Smooth muscle cell (in vitro differentiated cells): ENCODE data around the gene CACNB2. TPM values are rescaled to one million over a fixed set of nuclear protein-coding genes. Genes with fewer than 3 reads are reported as not detected.

Experiments used
- DNase-seq: peaks from one replicate; lab custom pipeline; 2025; ENCODE audit not compliant: unreplicated experiment; lab: John Stamatoyannopoulos, UW
- H2AFZ ChIP-seq: fragments of 200-600 bp; sonication (generic); 2 replicates; pipeline ENCODE4 v1.6.0; 2016; ENCODE audit warnings: antibody characterized with exemption, low read depth, mild to moderate bottlenecking
- H3F3A ChIP-seq: fragments of 200-600 bp; sonication (generic); 2 replicates; pipeline ENCODE4 v1.6.0; 2017; ENCODE audit warnings: antibody characterized with exemption, low read depth
- H3K27ac ChIP-seq: fragments of 200-600 bp; sonication (generic); 2 replicates; pipeline ENCODE4 v1.5.1; 2016; ENCODE audit warnings: low read depth, mild to moderate bottlenecking
- H3K27me3 ChIP-seq: fragments of 200-600 bp; sonication (generic); 2 replicates; pipeline ENCODE4 v1.6.1; 2016; ENCODE audit warnings: low read depth, mild to moderate bottlenecking
- H3K36me3 ChIP-seq: fragments of 200-600 bp; sonication (generic); 2 replicates; pipeline ENCODE4 v1.5.1; 2016; ENCODE audit warnings: low read depth
- H3K4me1 ChIP-seq: fragments of 200-600 bp; sonication (generic); 2 replicates; pipeline ENCODE4 v1.5.1; 2016; ENCODE audit warnings: low read depth
- H3K4me2 ChIP-seq: fragments of 200-600 bp; sonication (generic); 2 replicates; pipeline ENCODE4 v1.6.0; 2016; ENCODE audit warnings: mild to moderate bottlenecking
- H3K4me3 ChIP-seq: fragments of 200-600 bp; sonication (generic); 2 replicates; pipeline ENCODE4 v1.5.1; 2016; ENCODE audit warnings: mild to moderate bottlenecking
- H3K79me2 ChIP-seq: fragments of 200-600 bp; sonication (generic); 2 replicates; pipeline ENCODE4 v1.6.0; 2016; ENCODE audit warnings: low read depth, mild to moderate bottlenecking
- H3K9ac ChIP-seq: fragments of 200-600 bp; sonication (generic); 2 replicates; pipeline ENCODE4 v1.6.0; 2016; ENCODE audit warnings: low read depth
- H3K9me3 ChIP-seq: fragments of 200-600 bp; sonication (generic); replicated peaks from 2 replicates; pipeline ENCODE4 v1.5.1; 2016; ENCODE audit warnings: low read depth
- H4K20me1 ChIP-seq: fragments of 200-600 bp; sonication (generic); 2 replicates; pipeline ENCODE4 v1.6.0; 2016; ENCODE audit warnings: low read depth
- CTCF ChIP-seq: fragments of 200-600 bp; sonication (generic); IDR thresholded peaks from 2 replicates; pipeline ENCODE4 v1.5.1; 2017; ENCODE audit warnings: borderline replicate concordance, mild to moderate bottlenecking, antibody characterized with exemption; ENCODE audit not compliant: insufficient read depth, poor library complexity, severe bottlenecking
- WGBS: methylation state at CpG from one replicate; pipeline ENCODE4 v1.1.7; 2016; ENCODE audit warnings: low lambda C conversion rate; 5-methylcytosine and 5-hydroxymethylcytosine counted together
- polyA plus RNA-seq: library from polyadenylated mRNA; unstranded; fragments of >200 nt; fragmentation: Nextera tagmentation; extraction: Ambion mirVana; gene quantifications from 2 replicates; pipeline ENCODE4 v1.2.1, GENCODE V29; 2016
- total RNA-seq: library from RNA; depleted of rRNA; stranded (reverse); fragments of >200 nt; gene quantifications from 2 replicates; pipeline ENCODE4 v1.2.3, GENCODE V29; 2014

Gene CACNB2
- total and polyA plus RNA-seq, 2 experiments from 2014 or later = 0.04 to 1.1 TPM

- Histone ChIP-seq H3K79me2 (no peaks in the 10 kb centered on the region), H3K4me3 (no peak overlapping the region), H3F3A (no peaks in the 10 kb centered on the region), H3K9me3 (no peaks in the 10 kb centered on the region), H3K27me3 (no peaks in the 10 kb centered on the region), H3K27ac (no peak overlapping the region), H4K20me1 (no peaks in the 10 kb centered on the region), H3K4me1 (no peaks in the 10 kb centered on the region), H3K9ac (no peak overlapping the region), H3K36me3 (peaks cover 5% of the 10 kb centered on the region), H3K4me2 (no peak overlapping the region), H2AFZ (no peak overlapping the region)
- no peak for DNase-seq
- no peak for TF ChIP-seq CTCF
Measured at GRCh38 chr10:18542832-18543231, 402.6 kb downstream of the CACNB2 start.

GRCh38 chr10:18545621-18546305 lies 405.5 kb downstream of the CACNB2 start:
- Histone ChIP-seq H3K27ac (no peak overlapping the region), H3K4me3 (no peak overlapping the region), H3K9ac (no peak overlapping the region), H3K79me2 (no peaks in the 10 kb centered on the region), H3K4me2 (no peak overlapping the region), H3F3A (no peaks in the 10 kb centered on the region), H4K20me1 (no peaks in the 10 kb centered on the region), H2AFZ (no peak overlapping the region), H3K27me3 (no peaks in the 10 kb centered on the region), H3K36me3 (peaks cover 5% of the 10 kb centered on the region), H3K9me3 (no peaks in the 10 kb centered on the region), H3K4me1 (no peaks in the 10 kb centered on the region)
- no peak for TF ChIP-seq CTCF
- no peak for DNase-seq
- WGBS = 97% methylated on average over 7 of the region's 7 CpGs

GRCh38 chr10:18549105-18549504 lies 408.9 kb downstream of the CACNB2 start:
- no peak for DNase-seq
- no peaks in the 10 kb centered on the region for H4K20me1 ChIP-seq
- no peak overlapping the region for H2AFZ ChIP-seq
- no peak for TF ChIP-seq CTCF
- H3K4me1 ChIP-seq = no peaks in the 10 kb centered on the region
- H3K4me2 ChIP-seq = no peak overlapping the region
- WGBS = 88% methylated on average over 2 of the region's 2 CpGs
- H3K79me2 ChIP-seq = no peaks in the 10 kb centered on the region
- H3K9ac ChIP-seq = no peak overlapping the region
- no peaks in the 10 kb centered on the region for H3K9me3 ChIP-seq
- no peaks in the 10 kb centered on the region for H3F3A ChIP-seq
- no peak overlapping the region for H3K27ac ChIP-seq
- H3K36me3 ChIP-seq = peaks cover 8% of the 10 kb centered on the region
- H3K27me3 ChIP-seq = no peaks in the 10 kb centered on the region
- H3K4me3 ChIP-seq = no peak overlapping the region

GRCh38 chr10:18551473-18551872 lies 411.2 kb downstream of the CACNB2 start:
- Histone ChIP-seq H3K27me3 (no peaks in the 10 kb centered on the region), H3K9ac (no peak overlapping the region), H3F3A (no peaks in the 10 kb centered on the region), H3K79me2 (no peaks in the 10 kb centered on the region), H3K27ac (no peak overlapping the region), H4K20me1 (no peaks in the 10 kb centered on the region), H3K36me3 (peaks cover 22% of the 10 kb centered on the region), H3K9me3 (no peaks in the 10 kb centered on the region), H2AFZ (no peak overlapping the region), H3K4me2 (no peak overlapping the region), H3K4me3 (no peak overlapping the region), H3K4me1 (no peaks in the 10 kb centered on the region)
- TF ChIP-seq CTCF = no peak
- WGBS = 98% methylated on average over 2 of the region's 2 CpGs
- DNase-seq = no peak
